Activated naive CD8-positive, alpha-beta T cell treated with anti-CD3 and anti-CD28 coated beads, Interleukin-2, amount 50 U/mL, for 16 hours (primary cell): ENCODE data around the gene PTPRN2.
"Not testable (repeated sequence)": the region's sequence is repeated elsewhere in the genome, so short reads cannot be mapped to it uniquely, and the experiment has no call there.

ENCODE experiments used
- DNase-seq: peaks from one replicate; pipeline ENCODE4 v3.0.0-alpha.2; 2020; ENCODE audit warnings: low read depth, low spot score

PTPRN2 gene

GRCh38 chr7:158366916-158367633 is 220.5 kb downstream of the PTPRN2 start:
- no peak for DNase-seq

GRCh38 chr7:158366346-158366745 is 221.3 kb downstream of the PTPRN2 start:
- no peak for DNase-seq

- DNase-seq, result no peak
Measured at GRCh38 chr7:158365267-158365666, 222.4 kb downstream of the PTPRN2 start.

- no peak for DNase-seq
Measured at GRCh38 chr7:158364451-158364850, 223.2 kb downstream of the PTPRN2 start.

GRCh38 chr7:158362912-158363905 is 224.4 kb downstream of the PTPRN2 start:
- DNase-seq, result no peak

GRCh38 chr7:158362001-158362400 is 225.6 kb downstream of the PTPRN2 start:
- no peak for DNase-seq

- DNase-seq, result no peak
Measured at GRCh38 chr7:158361326-158361946, 226.2 kb downstream of the PTPRN2 start.

GRCh38 chr7:158358926-158359645 is 228.5 kb downstream of the PTPRN2 start:
- no peak for DNase-seq

- DNase-seq, result no peak
Measured at GRCh38 chr7:158357898-158358821, 229.5 kb downstream of the PTPRN2 start.

GRCh38 chr7:158357106-158357897 is 230.3 kb downstream of the PTPRN2 start:
- DNase-seq, result no peak

GRCh38 chr7:158356454-158356853 is 231.2 kb downstream of the PTPRN2 start:
- DNase-seq, result no peak

GRCh38 chr7:158355456-158356065 is 232.1 kb downstream of the PTPRN2 start:
- no peak for DNase-seq

- DNase-seq, result no peak
Measured at GRCh38 chr7:158354861-158355260, 232.8 kb downstream of the PTPRN2 start.

GRCh38 chr7:158353606-158354570 is 233.7 kb downstream of the PTPRN2 start:
- DNase-seq, result no peak

- DNase-seq, result not testable (repeated sequence)
Measured at GRCh38 chr7:158351899-158352729, 235.5 kb downstream of the PTPRN2 start.

- no peak for DNase-seq
Measured at GRCh38 chr7:158351481-158351880, 236.1 kb downstream of the PTPRN2 start.

- no peak for DNase-seq
Measured at GRCh38 chr7:158351051-158351450, 236.6 kb downstream of the PTPRN2 start.
